Gastrocnemius medialis (tissue), 4 donors: ENCODE measurements around the gene SCNN1B. TPM values are rescaled to one million over a fixed set of nuclear protein-coding genes. Genes with fewer than 3 reads are reported as not detected.
"Not testable (repeated sequence)": the region's sequence is repeated elsewhere in the genome, so short reads cannot be mapped to it uniquely, and the experiment has no call there.

Source experiments
- ATAC-seq, 2 donors: fragments of 150-250 bp; one replicate each; pipeline ENCODE4 v1.9.1; 2016
- DNase-seq, 2 donors: peaks; one replicate each; pipeline ENCODE4 v3.0.0-alpha.2; 2019
- H3K27ac ChIP-seq, 4 donors: fragments of 200-600 bp; sonication (generic); 1 replicate in 1 of 4; 2 replicates in 3 of 4; pipeline ENCODE4 v1.5.1; 2016 to 2018; ENCODE audit warnings: mild to moderate bottlenecking in 2 of 4, moderate library complexity in 1 of 4
- H3K27me3 ChIP-seq, 3 donors: fragments of 200-600 bp; sonication (generic) in 2 of 3; 1 replicate in 1 of 3; 2 replicates in 2 of 3; pipeline versions ENCODE4 v1.5.1 to v1.6.0; 2016 to 2019; ENCODE audit warnings: mild to moderate bottlenecking in 1 of 3, moderate library complexity in 1 of 3
- H3K36me3 ChIP-seq, 2 donors: fragments of 200-600 bp; sonication (generic) in 1 of 2; one replicate each; pipeline ENCODE4 v1.5.1; 2017 to 2018
- H3K4me1 ChIP-seq, 2 donors: fragments of 200-600 bp; sonication (generic) in 1 of 2; one replicate each; pipeline ENCODE4 v1.5.1; 2016 to 2017; ENCODE audit warnings: mild to moderate bottlenecking in 2 of 2
- H3K4me3 ChIP-seq, 4 donors: fragments of 200-600 bp; sonication (generic) in 3 of 4; 1 replicate in 1 of 4; 2 replicates in 3 of 4; pipeline ENCODE4 v1.5.1; 2016 to 2019; ENCODE audit warnings: mild to moderate bottlenecking in 2 of 4
- H3K9me3 ChIP-seq, 3 donors: fragments of 200-600 bp; sonication (generic) in 2 of 3; 1 replicate in 1 of 3; 2 replicates in 2 of 3; pipeline ENCODE4 v1.5.1; 2016 to 2019
- POLR2A ChIP-seq, 2 donors: fragments of 450-650 bp; IDR thresholded peaks; one replicate each; pipeline ENCODE4 v1.6.1; 2017; ENCODE audit warnings: antibody characterized with exemption in 2 of 2, mild to moderate bottlenecking in 2 of 2, moderate library complexity in 2 of 2
- in situ Hi-C, 4 donors: fragments of 200-750 bp; cut with MboI; loops; one replicate each; pipeline versions ENCODE4 v1.15.0 to v1.8.0; 2017; ENCODE audit warnings: low sequenced_read_pairs in 4 of 4
- intact Hi-C: fragments of 100-400 bp; cut with DNase I; formaldehyde crosslinking; loops from one replicate; pipeline ENCODE4 v1.15.1; 2023; ENCODE audit warnings: low total_unique reads
- total RNA-seq, 4 donors: library from RNA; depleted of rRNA; stranded (reverse); fragments of >200 nt; gene quantifications; one replicate each; pipeline versions ENCODE4 v1.1.0 to v1.2.3, GENCODE V29; 2016
- TF ChIP-seq, protein P1 (sequence below), 5 experiments: fragments of 450-650 bp in 3 of 5; fragments of 200-600 bp in 2 of 5; sonication (generic) in 2 of 5; IDR thresholded peaks in 4 of 5; conservative IDR thresholded peaks in 1 of 5; 1 replicate in 4 of 5; 2 replicates in 1 of 5; pipeline ENCODE4 v1.5.1; 2016 to 2019; ENCODE audit warnings: antibody characterized with exemption in 5 of 5, mild to moderate bottlenecking in 3 of 5, moderate library complexity in 3 of 5

The SCNN1B gene
- total RNA-seq, 4 donors from 2014 or later: 0.81 to 2.3 (median 0.99) TPM

DNA sequence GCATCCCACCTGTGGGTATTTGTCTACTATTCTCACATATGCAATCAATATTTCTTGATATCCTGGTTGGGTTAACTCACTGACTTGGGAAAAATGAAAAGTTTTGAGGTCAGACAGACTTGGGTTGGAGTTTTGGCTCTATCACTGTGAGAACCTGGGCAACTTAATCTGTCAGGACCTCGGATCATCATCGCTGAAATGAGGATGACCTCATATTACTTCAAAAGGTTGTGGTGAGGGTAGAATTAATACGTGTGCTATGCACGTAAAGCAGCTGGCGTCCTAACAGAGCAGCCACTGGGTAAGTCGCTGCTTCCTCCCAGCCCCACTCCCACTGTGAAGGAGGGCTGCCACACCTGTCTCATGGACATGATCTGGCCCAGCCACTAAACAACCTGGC lies 93.6 kb downstream of the SCNN1B start:
- intact Hi-C loops: no loop called here
- no peak overlapping the region for H3K4me3 ChIP-seq
- no peak for DNase-seq
- peaks cover 46 to 60% of the 10 kb centered on the region in 2 donors for H3K4me1 ChIP-seq
- in situ Hi-C loops: no loop called here
- no peaks in the 10 kb centered on the region for H3K9me3 ChIP-seq
- H3K36me3 ChIP-seq: peaks cover 0 to under 1% of the 10 kb centered on the region in 2 donors
- H3K27ac ChIP-seq: peak overlapping the region; percentile 83 to 93 (median 92)
- no peaks in the 10 kb centered on the region for H3K27me3 ChIP-seq
- ATAC-seq: no peak
- TF ChIP-seq, protein P1, sequence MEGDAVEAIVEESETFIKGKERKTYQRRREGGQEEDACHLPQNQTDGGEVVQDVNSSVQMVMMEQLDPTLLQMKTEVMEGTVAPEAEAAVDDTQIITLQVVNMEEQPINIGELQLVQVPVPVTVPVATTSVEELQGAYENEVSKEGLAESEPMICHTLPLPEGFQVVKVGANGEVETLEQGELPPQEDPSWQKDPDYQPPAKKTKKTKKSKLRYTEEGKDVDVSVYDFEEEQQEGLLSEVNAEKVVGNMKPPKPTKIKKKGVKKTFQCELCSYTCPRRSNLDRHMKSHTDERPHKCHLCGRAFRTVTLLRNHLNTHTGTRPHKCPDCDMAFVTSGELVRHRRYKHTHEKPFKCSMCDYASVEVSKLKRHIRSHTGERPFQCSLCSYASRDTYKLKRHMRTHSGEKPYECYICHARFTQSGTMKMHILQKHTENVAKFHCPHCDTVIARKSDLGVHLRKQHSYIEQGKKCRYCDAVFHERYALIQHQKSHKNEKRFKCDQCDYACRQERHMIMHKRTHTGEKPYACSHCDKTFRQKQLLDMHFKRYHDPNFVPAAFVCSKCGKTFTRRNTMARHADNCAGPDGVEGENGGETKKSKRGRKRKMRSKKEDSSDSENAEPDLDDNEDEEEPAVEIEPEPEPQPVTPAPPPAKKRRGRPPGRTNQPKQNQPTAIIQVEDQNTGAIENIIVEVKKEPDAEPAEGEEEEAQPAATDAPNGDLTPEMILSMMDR (IDR thresholded peaks at IDR 0.05 in 4 of 5, conservative IDR thresholded peaks at IDR 0.05 in 1 of 5): no peak
- TF ChIP-seq POLR2A (IDR thresholded peaks at IDR 0.05): no peak

DNA sequence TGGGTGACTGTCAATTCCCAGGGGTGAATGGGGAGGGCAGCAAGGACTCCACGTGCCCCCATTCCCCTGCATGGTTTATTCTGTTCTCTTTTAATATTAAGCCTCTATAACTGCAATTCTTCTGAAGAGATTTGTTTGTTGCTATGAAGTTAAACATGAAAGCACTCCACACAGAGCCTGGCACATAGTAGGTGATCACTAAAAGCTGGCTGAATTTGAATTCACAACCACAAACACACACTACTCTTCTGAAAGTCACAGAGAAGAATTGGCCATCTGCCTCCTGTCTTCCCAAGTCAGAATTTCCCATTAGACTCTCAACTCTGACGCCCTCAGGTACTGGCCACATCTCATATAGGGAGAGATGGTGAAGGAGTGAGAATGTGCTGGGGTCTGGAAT lies 95.4 kb downstream of the SCNN1B start:
- DNase-seq (no peak), ATAC-seq (no peak)
- Histone ChIP-seq H3K27me3 (no peaks in the 10 kb centered on the region), H3K36me3 (peaks cover 0 to 12% of the 10 kb centered on the region in 2 donors), H3K27ac (peak overlapping the region; percentile 89 to 93 (median 92)), H3K4me3 (no peak overlapping the region), H3K4me1 (peaks cover 46 to 57% of the 10 kb centered on the region in 2 donors), H3K9me3 (no peaks in the 10 kb centered on the region)
- in situ Hi-C loops: no loop called here
- intact Hi-C loops: no loop called here
- TF ChIP-seq, protein P1 (IDR thresholded peaks at IDR 0.05 in 4 of 5, conservative IDR thresholded peaks at IDR 0.05 in 1 of 5): no peak
- no peak for TF ChIP-seq POLR2A (IDR thresholded peaks at IDR 0.05)

DNA sequence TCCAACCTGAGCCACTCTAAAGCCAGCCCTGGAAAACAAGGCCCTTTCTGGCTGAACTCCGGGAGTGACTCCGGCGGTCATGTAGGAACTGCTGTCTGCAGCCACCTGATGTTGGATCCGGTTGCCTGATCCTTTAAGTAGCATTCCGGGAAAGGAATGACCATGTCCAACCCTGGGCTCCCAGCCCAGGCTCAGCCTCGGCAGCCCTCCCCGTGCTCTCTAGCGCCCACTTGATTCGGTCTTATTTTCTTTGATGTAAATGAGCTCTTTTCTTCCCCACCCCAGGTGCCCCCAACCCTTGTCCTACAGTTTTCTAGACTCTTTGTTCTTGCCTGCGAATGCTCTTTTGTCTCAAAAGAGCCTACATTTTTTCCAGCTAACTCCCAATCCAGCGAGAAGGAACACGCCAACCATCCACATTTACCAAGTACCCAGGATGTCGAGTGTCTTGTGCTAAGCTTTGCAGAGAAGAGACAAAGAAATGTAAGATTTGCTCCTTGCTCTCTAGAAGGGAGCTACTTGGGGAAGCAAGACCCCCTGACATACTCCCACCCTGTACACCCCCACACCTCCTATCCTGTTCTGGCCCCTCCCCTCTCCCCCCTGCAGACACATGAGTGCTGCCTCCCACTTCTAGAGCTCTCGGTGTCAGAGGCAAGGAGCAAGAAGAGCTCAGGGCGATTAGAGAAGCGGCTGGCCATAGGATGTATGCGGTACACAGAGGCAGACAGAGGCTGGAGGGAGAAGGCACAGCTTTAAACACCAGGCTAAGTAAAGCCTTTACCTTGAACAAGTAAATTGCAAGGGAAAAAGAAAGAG lies 97.1 kb downstream of the SCNN1B start:
- no peak overlapping the region for H3K4me3 ChIP-seq
- no peaks in the 10 kb centered on the region for H3K27me3 ChIP-seq
- peaks cover 0 to 29% of the 10 kb centered on the region in 2 donors for H3K36me3 ChIP-seq
- ATAC-seq: peak; percentile 91 to 96
- in situ Hi-C loops (no loop called here), intact Hi-C loops (no loop called here)
- DNase-seq: peak; percentile 88 to 90
- no peaks in the 10 kb centered on the region for H3K9me3 ChIP-seq
- H3K4me1 ChIP-seq: peaks cover 36 to 47% of the 10 kb centered on the region in 2 donors
- peak overlapping the region; percentile 89 to 93 (median 92) for H3K27ac ChIP-seq
- TF ChIP-seq POLR2A (IDR thresholded peaks at IDR 0.05): peak; percentile 20 to 62
- TF ChIP-seq, protein P1 (IDR thresholded peaks at IDR 0.05 in 4 of 5, conservative IDR thresholded peaks at IDR 0.05 in 1 of 5): peak in 3 of 5 experiments; percentile 12 to 49 (median 44)

DNA sequence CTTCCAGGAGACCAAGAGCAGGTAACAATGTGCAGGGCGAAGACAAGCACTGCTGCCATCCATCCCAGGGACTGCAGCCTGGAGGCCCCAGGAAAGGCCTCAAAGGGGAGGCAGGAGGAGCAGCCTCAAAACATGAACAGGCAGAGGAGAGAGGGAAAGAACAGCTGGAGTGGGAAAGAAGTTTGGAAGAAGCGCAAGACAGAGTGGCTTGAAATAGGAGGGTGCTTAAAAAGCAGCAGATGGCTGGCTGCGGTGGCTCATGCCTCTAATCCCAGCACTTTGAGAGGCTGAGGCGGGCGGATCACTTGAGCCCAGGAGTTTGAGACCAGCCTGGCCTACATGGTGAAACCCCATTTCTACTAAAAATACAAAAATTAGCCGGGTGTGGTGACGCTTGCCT lies 98.3 kb downstream of the SCNN1B start:
- H3K36me3 ChIP-seq: peaks cover 0 to 40% of the 10 kb centered on the region in 2 donors

DNA sequence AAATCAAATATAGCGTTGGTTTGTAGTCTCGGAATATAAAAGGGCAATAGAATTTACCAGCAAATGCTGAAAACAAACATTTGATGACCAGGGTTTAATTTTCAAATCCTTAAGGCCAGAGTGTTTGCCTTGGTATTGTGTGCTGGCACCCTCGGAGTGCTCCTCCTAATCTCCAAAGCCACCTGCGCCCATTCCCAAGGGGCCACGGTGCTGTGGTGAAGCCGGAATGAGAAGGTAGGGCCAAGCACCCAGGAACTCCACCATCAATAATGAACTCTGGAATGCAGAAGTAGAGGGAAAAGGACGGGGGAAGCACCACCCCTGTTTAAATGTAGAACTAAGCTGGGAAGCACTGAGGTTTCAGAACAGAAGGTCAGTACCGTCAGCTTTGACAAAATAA lies 99.0 kb downstream of the SCNN1B start:
- ATAC-seq (no peak), DNase-seq (no peak)
- Histone ChIP-seq H3K27ac (peak overlapping the region in 2 of 4 donors; percentile 91 to 93), H3K36me3 (peaks cover 0 to 47% of the 10 kb centered on the region in 2 donors), H3K27me3 (no peaks in the 10 kb centered on the region), H3K4me3 (no peak overlapping the region), H3K9me3 (no peaks in the 10 kb centered on the region), H3K4me1 (peaks cover 20 to 32% of the 10 kb centered on the region in 2 donors)
- TF ChIP-seq POLR2A (IDR thresholded peaks at IDR 0.05): no peak
- TF ChIP-seq, protein P1 (IDR thresholded peaks at IDR 0.05 in 4 of 5, conservative IDR thresholded peaks at IDR 0.05 in 1 of 5): no peak
- intact Hi-C loops (loop anchor here (5.0 kb wide), 1 partner anchor 34 kb away; no protein-coding TSS in a partner anchor), in situ Hi-C loops (no loop called here)

More for the DNA sequence above, 98.3 kb downstream of the SCNN1B start:
- H3K27me3 ChIP-seq, DNase-seq, ATAC-seq, H3K4me3 ChIP-seq, in situ Hi-C loops, H3K9me3 ChIP-seq: not testable (repeated sequence)
- peaks cover 26 to 37% of the 10 kb centered on the region in 2 donors for H3K4me1 ChIP-seq
- H3K27ac ChIP-seq: peak overlapping the region; percentile 89 to 93 (median 92)
- intact Hi-C loops: loop anchor here (5.0 kb wide), 1 partner anchor 33 kb away; no protein-coding TSS in a partner anchor
